HL-60 (cell line): ENCODE measurements around the gene SERTAD3.

Experiments
- CTCF ChIP-seq: IDR thresholded peaks from one replicate; pipeline ENCODE4 v1.5.1; 2011; ENCODE audit warnings: low read length, control low read depth, inconsistent platforms; ENCODE audit not compliant: insufficient read depth
- POLR2AphosphoS5 ChIP-seq: IDR thresholded peaks from 2 replicates; pipeline ENCODE4 v1.6.1; 2012; ENCODE audit warnings: low read depth
- SPI1 ChIP-seq: IDR thresholded peaks from 2 replicates; pipeline ENCODE4 v1.6.1; 2012; ENCODE audit warnings: low read depth, mild to moderate bottlenecking, borderline replicate concordance
- TF ChIP-seq, protein P1 (sequence below): IDR thresholded peaks from 2 replicates; pipeline ENCODE4 v1.6.1; 2012; ENCODE audit warnings: low read depth; ENCODE audit not compliant: insufficient replicate concordance

DNA sequence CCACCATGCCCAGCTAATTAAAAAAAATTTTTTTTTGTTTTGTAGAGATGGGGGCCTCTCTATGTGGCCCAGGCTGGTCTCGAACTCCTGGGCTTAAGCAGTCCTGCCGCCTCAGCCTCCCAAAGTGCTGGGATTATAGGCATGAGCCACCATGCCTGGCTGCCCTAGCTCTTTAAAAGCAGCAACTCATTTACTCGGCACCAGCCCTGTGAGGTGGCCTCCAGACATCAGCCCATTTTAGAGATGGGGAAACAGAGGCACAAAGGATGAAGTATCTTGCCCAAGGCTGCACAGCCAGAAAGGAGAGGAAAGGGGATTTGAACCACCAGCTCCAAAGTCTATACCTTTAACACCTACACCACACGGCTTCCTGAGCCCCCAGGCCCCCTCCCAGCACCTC lies 31.3 kb downstream of the SERTAD3 start:
- TF ChIP-seq POLR2AphosphoS5 (no peak), CTCF (no peak), SPI1 (no peak)
- TF ChIP-seq, protein P1, sequence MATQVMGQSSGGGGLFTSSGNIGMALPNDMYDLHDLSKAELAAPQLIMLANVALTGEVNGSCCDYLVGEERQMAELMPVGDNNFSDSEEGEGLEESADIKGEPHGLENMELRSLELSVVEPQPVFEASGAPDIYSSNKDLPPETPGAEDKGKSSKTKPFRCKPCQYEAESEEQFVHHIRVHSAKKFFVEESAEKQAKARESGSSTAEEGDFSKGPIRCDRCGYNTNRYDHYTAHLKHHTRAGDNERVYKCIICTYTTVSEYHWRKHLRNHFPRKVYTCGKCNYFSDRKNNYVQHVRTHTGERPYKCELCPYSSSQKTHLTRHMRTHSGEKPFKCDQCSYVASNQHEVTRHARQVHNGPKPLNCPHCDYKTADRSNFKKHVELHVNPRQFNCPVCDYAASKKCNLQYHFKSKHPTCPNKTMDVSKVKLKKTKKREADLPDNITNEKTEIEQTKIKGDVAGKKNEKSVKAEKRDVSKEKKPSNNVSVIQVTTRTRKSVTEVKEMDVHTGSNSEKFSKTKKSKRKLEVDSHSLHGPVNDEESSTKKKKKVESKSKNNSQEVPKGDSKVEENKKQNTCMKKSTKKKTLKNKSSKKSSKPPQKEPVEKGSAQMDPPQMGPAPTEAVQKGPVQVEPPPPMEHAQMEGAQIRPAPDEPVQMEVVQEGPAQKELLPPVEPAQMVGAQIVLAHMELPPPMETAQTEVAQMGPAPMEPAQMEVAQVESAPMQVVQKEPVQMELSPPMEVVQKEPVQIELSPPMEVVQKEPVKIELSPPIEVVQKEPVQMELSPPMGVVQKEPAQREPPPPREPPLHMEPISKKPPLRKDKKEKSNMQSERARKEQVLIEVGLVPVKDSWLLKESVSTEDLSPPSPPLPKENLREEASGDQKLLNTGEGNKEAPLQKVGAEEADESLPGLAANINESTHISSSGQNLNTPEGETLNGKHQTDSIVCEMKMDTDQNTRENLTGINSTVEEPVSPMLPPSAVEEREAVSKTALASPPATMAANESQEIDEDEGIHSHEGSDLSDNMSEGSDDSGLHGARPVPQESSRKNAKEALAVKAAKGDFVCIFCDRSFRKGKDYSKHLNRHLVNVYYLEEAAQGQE, result no peak
